Ramos (cell line): Measurements from ENCODE around the gene RFPL3.
"Not testable (repeated sequence)": the region's sequence is repeated elsewhere in the genome, so short reads cannot be mapped to it uniquely, and the experiment has no call there.

Experiments used
- in situ Hi-C: fragments of 300-500 bp; cut with MboI; formaldehyde crosslinking; loops from one replicate; pipeline ENCODE4 v1.14.3; 2022; ENCODE audit warnings: low sequenced_read_pairs; ENCODE audit not compliant: unreplicated experiment

The RFPL3 gene

DNA sequence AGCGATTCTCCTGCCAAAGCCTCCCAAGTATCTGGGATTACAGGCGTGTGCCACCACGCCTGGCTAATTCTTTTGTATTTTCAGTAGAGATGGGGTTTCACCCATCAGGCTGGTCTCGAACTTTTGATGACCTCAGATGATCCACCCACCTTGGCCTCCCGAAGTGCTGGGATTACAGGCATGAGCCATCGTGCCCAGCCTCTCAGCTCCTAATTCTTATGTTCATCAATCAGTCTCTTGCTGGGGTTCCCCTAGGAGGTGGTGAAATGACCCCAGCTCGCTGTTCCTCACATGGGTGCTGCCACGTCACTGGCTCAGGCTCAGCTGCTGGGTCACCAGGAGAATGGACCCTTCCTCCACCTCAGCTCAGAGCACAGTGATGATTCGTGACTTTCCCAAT lies at the start of gene RFPL3:
RFPL3 (plus strand) TSS at position 301 of the 400 bp plus-strand sequence. CDS start 205 bp downstream, outside the sequence.
- in situ Hi-C loops = not testable (repeated sequence)

DNA sequence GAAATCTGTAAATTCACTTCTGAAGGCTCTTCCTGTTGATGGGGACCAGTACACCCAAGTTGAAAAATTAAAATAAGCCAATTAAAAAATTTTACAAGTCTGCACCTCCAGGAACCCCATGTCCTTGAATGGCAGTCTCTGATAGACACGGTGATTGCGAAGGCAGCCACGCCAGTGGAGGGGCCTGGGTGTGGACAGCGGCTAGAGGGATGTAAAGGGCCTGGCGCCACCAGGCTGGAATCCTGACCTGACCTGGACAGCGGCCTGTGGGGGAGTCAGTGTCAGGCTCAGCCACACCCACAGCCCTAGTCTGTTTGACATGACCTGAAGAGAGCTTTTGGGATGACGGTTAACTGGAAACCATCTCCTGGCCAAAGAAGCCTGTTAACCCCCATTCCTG lies 49.5 kb upstream of the RFPL3 start:
- in situ Hi-C loops = no loop called here

DNA sequence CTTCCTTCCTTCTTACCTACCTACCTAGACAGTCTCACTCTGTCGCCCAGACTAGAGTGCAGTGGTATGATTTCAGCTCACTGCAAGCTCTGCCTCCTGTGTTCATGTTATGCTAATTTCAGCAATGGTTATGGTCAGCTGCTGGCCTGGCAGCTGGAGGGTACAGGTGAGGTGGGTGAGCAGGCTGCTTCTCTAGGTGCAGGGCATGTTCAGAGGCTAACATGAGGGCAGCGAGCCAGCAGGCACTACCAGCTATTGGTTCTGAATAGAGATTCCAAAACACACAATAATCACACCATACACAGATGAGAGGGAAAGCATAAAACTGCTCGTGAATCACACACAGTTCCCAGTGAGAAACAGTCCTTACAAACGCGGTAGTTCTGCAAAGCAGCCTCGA lies 48.7 kb upstream of the RFPL3 start:
- in situ Hi-C loops = no loop called here

DNA sequence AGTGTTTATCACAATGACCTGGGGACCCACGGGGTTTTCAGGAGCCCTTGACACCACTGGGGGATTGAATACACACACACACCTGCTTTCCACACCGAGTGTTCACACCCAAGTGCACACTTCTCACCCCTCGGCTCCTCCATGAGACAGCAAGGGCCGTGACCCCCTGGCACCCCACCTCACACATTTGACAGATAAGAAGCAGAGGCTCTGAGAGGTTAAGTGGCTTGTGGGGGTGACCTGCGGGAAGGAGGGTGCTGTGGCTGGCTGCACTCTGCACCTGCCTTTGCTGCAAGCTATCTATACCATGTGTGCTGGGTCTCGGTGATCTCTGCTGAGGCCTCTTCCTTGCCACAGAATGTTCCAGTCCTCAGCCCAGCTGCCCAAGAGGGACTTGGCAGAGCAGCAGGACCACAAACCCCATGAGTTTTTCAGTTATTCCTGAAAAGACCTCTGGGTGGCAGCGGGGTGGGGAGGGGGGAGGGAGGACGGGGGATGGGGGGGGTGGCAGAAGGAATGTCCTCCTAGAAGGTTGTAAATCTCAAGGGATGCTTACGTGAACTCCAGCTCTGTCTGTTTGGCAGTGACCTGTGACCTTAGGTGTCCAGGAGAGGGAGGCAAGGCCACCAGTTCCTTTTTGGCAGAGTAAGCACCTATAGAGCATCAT lies 47.9 kb upstream of the RFPL3 start:
- in situ Hi-C loops = no loop called here

DNA sequence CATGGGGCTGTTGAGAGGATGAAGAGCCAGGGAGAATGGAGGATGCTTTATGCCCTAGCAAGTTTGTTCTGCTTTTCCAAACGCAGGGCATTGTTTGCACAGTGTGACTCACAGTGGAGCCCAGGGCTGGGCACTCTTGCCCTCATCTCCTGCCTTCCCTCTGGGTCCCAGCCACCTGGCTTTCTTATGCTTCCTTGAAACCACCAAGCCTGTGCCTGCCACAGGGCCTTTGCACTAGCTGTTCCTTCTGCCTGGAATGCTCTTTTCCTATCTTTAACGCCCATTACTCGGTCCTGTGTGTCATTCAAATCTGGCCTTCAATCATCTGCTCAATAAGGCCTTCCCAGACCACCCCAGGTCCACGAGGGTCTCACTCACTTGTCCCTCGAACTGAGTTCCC lies 46.9 kb upstream of the RFPL3 start:
- in situ Hi-C loops = no loop called here

DNA sequence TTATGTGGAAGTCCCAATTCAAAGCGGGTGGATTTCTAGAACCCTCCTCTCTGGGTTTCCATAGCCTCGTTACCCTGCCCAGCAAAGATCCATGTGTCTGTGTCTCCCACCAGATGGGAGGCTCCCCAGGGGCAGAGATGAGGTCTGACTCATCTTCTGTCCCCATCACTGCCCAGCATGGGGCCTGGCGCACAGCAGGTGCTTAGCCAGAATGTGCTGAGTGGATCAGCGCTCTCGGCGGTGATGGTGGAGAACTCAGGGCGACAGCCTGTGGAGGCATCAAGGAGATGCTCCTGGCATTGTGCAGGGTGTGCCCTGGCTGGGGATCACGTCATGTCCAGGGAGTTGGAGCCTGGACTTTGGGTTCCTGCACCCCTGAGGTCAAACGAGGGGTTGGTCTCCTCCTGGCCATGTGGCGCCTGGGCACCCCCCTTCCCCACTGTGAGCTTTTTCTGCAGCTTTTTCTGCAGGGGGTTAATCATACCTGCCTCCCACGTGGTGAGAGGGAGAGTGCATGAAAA lies 46.1 kb upstream of the RFPL3 start:
- in situ Hi-C loops = no loop called here

DNA sequence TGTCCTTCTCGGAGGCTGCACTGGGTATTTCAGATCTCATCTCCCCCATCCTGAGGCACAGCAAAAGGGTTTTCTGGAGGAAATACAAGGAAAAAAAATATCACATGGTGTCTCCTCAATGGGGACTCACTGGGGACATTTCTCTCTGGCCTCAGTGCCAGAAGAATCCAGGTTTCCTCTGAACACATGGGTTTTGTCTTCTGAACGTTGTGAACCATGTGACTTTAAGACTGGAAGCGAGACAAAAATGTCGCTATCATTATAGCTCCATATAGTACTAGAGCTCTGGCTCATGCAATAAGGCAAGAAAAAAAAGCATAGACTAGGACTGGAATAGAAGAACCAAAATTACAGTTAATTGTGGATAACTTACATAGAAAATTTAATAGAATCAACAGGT lies 44.9 kb upstream of the RFPL3 start:
- in situ Hi-C loops = no loop called here

DNA sequence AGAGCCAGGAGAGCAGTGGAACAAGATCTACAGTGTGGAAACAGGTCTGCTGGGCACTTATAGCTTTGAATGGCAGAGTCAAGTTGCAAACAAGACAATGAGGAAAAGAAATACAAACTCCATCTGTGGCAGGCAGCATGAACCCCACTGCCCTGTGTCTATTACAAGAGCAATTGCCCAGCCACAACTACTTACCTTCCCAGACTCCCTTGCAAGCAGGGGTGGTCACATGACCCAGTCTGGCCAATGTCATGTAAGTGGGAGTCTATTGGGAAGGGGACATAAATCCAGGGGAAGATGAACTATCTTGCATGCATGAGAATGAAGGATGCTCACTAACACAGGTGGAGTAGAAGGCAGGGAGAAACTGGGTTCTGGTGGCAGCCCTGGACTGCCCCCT lies 44.1 kb upstream of the RFPL3 start:
- in situ Hi-C loops = no loop called here

DNA sequence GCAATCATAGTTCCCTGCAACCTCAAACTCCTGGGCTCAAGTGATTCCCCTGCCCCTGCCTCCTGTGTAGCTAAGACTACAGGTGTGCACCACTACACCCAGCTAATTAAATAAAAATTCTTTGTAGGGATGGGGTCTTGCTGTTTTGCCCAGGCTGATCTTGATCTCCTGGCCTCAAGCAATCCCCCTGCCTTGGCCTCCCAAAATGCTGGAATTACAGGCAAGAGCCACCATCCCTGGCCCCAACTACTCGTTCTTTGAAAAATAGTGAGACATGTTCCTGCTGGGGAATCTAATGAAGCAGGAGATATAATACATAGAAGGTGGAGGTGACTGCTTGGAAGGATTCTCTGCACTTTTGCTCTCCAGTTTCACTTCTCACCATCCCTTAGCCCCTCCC lies 40.1 kb upstream of the RFPL3 start:
- in situ Hi-C loops = no loop called here

DNA sequence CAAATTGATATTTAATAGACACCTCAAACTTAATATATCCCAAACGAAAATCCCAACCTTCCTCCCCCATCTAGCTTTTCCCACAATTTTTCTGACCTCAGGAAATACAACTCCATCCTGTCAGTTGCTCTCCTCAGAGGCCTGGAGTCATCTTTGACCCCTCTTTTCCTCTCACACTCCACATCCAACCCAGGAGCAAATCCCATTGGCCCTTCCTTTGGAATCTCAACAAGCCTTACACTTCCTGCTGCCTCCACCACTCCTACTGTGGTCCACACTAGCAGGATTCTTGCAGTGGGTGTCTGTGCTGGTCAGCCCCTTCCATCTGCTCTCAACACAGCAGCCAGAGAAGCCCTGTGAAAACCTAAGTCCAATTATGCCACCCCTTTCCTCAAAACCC lies 39.3 kb upstream of the RFPL3 start:
- in situ Hi-C loops = no loop called here

DNA sequence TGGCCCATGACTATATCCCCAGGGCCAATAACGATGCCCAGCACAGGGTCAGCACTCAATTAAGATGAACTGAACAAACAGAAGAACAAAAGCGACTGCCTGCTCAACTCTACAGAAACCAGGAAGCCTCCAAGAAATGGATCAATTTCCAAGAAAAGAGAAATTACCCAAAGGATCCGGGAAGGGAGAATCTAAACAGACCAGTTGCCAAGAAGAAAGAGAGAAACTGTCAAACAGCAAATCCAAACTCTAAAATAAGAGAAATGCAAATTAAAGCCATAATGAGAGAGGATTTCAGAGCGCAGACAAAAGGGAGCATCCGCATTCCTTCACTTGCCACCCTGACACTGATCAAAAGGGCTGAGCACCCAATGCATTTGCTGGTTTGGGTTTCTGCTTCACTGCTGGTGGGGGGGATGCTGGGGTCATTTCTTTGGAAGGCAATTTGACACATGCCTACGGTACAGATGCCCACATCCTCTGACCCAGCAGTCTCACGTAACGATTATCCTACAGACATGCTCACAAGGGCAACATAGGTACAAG lies 37.7 kb upstream of the RFPL3 start:
- in situ Hi-C loops = no loop called here

DNA sequence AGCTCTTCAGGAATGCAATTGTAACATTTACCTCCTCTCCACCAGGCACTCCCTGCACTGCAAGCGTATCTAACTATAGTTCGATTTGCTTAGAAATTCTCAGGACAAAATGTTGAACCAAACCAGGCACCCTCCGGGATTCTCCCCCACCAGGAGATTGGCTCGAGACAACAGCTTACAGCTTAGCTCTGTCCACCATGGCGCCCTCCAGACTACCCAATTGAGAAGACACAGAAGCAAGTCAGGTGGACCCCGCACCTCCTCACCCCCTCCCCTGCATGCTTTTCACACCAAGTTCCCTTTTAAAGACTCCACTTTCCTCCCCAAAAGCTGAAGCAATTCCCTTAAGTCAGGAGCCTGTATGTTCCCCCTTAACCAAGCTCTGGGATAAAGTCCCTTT lies 34.7 kb upstream of the RFPL3 start:
- in situ Hi-C loops = no loop called here

DNA sequence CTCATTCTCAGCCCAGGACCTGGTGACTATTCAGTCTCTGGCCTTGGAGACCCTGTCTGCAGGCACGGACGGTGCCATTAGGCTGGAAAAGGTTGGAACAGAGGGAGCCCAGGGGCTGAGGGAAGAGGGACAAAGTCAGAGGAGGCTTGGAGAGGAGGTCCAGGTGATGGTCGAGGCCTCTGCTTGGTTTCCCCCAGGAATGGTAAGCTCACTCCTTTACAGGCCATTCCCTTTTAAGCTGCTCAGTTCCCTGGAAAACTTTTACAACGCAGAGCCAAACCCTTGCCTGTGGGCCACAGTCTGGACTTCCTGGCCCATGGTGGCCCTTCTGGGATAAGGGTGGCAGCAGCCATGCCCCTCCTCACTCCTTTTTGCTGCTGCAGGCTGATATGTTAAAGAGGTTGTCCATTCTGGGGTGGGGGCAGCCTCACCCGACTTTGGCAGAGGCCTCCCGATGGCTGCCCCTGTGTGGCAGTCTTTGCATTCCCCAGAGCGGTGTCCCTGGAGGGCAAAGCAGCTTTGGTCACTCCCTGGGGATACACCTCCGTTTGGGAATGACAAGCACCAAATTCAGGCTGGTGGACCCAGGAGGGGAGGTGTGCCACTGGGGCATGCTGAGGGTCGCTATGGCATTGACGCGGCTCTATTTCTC lies 34.0 kb upstream of the RFPL3 start:
- in situ Hi-C loops = no loop called here

DNA sequence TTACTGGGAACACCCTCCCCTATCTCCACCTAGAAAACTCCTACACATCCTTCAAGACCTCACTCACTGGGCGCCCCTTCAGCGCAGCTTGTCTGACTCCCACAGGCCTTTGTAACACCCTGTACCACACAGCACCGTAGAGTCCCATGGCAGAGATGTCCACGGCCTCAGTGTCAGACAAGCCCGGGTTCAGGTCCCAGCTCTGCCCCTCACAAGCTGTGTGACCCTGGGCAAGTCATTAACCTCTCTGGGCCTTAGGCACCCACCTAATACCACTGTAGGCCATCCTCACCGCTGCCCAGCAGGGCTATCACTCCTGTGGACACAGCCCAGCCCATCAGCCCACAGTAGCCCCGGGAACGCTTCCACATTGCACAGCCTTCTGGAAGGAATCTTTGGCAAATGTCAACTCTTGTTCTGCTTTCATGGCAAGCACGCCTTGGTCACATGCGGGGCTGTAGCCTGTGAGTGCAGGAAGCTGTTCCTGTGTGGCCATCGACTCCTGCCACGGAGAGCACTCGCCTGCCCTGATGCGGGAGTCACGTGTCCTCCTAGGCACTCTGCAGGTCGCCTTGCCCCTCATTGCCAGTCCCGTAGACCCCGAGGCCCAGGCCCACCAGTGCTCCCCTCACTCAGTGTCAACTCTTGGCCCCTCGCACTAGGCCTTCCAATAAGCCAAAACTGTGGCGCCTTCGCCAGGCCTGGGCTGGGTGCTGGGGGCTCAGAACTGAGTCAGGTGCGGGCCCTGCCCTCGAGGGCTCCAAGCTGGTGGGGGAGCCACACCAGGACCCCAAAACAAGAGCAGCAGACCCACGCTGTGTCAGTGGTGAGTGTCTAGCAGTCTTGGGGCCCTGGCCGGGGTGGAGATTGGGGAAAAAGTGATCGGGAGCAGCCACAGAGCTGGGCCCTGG lies 32.9 kb upstream of the RFPL3 start:
- in situ Hi-C loops = no loop called here

DNA sequence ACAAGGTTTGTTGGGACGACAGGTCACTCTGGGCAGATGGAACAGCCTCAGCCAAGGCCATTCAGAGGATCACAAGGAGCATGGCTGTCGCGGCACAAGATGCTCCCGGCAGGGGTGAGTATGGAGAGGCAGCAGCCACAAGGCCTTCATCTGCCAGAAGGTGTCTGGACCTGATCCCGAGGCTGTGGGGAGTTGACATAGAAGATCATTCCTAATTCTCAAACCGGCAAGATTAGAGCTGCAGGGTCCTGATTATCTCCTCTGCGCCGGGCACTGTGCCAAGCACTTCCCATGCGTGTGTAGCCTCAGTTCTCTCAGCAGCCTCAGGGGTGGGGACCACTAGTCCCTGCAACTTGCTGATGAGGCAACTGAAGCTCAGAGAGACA lies 32.3 kb upstream of the RFPL3 start:
- in situ Hi-C loops = no loop called here

DNA sequence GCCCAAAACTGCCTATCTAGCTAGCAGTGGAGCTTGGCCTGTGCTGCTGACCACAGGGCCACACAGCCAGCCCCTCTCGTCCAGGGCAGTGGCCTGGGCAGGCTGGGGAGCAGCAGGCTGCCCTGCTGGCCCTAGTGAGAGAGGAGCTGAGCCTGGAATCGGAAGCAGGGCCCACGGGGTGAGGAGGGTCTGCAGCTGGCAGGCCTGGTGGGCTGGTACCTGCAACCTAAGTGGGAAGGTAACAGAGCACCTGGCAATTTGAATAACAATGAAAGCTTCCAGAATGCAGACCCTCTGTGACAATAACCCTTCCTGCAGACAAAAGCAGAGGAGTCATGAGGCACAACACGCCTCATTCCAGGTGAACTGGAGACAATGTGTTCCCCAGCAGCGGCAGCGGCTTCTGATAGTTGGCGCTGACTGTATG lies 31.8 kb upstream of the RFPL3 start:
- in situ Hi-C loops = no loop called here

DNA sequence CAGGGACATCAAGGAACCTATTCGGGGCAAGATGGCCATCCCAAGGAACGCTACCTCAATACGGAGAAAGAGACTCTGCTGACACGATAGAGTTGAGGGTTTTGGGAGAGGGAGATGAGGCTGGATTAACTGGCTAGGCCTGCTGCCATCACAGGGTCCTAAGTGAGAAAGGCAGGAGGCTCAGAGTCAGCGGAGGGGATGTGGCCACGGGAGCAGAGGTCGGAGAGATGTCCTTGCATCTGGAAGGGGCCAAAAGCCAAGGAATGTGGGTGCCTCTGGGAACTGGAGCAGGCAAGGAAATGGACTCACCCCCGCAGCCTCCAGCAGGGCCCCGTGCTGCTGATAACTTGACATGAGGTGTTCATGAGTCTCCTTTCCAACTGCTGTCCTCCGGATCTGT lies 31.0 kb upstream of the RFPL3 start:
- in situ Hi-C loops = no loop called here

DNA sequence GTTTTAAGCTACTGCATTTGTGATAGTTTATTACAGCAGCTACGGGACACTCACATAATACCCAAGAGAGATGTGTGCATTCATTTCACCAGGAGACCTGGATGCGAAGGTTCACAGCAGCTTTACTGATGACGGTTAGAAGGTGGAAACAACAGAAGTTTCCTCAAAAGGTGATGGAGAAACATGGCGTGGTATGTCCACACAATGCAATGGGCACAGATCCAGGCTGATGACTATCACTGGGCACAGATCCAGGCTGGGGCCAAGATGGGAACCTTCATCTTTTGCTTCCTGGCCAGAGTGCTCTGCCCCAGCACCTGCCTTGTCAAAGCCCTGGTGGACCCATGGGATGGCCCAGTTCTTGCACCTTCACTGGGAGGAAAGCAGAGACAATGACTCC lies 30.6 kb upstream of the RFPL3 start:
- in situ Hi-C loops = no loop called here

DNA sequence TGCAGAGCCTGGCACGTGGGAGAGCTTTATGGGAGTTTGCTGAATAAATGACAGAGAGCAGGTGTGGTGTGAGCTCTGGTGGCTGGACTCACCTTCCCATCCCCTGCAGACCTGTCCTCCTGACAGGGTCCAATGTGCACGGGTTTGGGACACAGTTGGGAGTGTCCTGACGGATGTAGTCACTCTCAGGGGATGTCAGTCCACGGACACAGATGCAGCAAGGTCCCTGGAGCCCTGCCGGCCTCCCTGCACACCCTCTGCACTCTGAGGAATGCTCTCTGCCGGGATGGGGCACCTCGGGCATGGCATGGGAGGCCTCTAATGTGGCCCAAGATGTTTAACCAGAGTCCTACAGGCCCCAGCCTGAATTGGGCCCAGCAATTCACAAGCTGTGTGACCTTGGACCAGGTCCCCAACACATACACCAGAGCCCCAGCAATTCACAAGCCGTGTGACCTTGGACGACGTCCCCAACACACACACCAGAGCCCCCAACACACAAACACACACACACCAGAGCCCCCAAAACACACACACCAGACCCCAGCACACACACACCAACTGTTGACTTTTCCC lies 30.0 kb upstream of the RFPL3 start:
- in situ Hi-C loops = no loop called here
